Peyer's patch (tissue), 4 donors: ENCODE data around the gene F3.

Experiments used
- CTCF ChIP-seq, 6 experiments: fragments of 450-650 bp in 4 of 6; fragments of 200-600 bp in 2 of 6; sonication (generic) in 1 of 6; IDR thresholded peaks; one replicate each; pipeline ENCODE4 v1.5.1; 2017 to 2019; ENCODE audit warnings: antibody characterized with exemption in 6 of 6, mild to moderate bottlenecking in 3 of 6, moderate library complexity in 1 of 6
- POLR2A ChIP-seq, 2 donors: fragments of 450-650 bp; IDR thresholded peaks; one replicate each; pipeline ENCODE4 v1.5.1; 2017; ENCODE audit warnings: antibody characterized with exemption in 2 of 2, mild to moderate bottlenecking in 2 of 2, moderate library complexity in 2 of 2

- TF ChIP-seq CTCF (IDR thresholded peaks at IDR 0.05) (peak in 1 of 6 experiments; percentile 22), POLR2A (IDR thresholded peaks at IDR 0.05) (peak; percentile 75 to 91)
These were observed at the start of gene F3 for GRCh38 chr1:94541246-94542087.
